Esophagus squamous epithelium (tissue), 4 donors: ENCODE measurements around the gene ATF1.

Source experiments
- POLR2A ChIP-seq, 4 donors: fragments of 450-650 bp; IDR thresholded peaks; one replicate each; pipeline ENCODE4 v1.6.1; 2017; ENCODE audit warnings: antibody characterized with exemption in 4 of 4, mild to moderate bottlenecking in 4 of 4, moderate library complexity in 3 of 4
- TF ChIP-seq, protein P1 (sequence below), 6 experiments: fragments of 450-650 bp in 4 of 6; fragments of 200-600 bp in 2 of 6; sonication (generic) in 2 of 6; IDR thresholded peaks; one replicate each; pipeline ENCODE4 v1.5.1; 2016 to 2019; ENCODE audit warnings: antibody characterized with exemption in 6 of 6, mild to moderate bottlenecking in 4 of 6, moderate library complexity in 4 of 6

DNA sequence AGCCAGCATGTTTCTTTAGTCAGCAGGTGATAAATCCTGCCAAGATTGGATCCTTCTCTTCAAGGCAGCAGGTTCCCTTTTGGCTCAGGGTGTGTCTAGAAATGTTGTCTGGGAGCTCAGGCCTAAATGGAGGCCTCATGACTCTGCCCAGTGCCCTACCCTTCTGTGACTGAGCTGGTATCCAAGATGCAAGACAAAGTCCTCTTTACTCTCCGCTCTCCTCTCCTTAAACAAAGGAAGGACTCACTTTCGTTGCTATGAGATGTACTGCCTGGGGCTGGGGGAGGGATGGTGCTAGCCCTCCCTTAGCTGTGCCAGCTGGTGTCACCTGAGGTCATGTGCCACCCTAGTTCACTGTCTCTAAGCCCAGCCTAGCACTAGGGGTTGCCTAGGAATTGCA lies 65.0 kb downstream of the ATF1 start:
- TF ChIP-seq POLR2A (IDR thresholded peaks at IDR 0.05): no peak
- TF ChIP-seq, protein P1, sequence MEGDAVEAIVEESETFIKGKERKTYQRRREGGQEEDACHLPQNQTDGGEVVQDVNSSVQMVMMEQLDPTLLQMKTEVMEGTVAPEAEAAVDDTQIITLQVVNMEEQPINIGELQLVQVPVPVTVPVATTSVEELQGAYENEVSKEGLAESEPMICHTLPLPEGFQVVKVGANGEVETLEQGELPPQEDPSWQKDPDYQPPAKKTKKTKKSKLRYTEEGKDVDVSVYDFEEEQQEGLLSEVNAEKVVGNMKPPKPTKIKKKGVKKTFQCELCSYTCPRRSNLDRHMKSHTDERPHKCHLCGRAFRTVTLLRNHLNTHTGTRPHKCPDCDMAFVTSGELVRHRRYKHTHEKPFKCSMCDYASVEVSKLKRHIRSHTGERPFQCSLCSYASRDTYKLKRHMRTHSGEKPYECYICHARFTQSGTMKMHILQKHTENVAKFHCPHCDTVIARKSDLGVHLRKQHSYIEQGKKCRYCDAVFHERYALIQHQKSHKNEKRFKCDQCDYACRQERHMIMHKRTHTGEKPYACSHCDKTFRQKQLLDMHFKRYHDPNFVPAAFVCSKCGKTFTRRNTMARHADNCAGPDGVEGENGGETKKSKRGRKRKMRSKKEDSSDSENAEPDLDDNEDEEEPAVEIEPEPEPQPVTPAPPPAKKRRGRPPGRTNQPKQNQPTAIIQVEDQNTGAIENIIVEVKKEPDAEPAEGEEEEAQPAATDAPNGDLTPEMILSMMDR (IDR thresholded peaks at IDR 0.05): no peak
